ENCODE results near the gene FEN1. TPM values are rescaled to one million over a fixed set of nuclear protein-coding genes. Genes with fewer than 3 reads are reported as not detected.

FEN1 gene
- total RNA-seq, 1 donor from 2014 or later: 13.8 TPM

DNA sequence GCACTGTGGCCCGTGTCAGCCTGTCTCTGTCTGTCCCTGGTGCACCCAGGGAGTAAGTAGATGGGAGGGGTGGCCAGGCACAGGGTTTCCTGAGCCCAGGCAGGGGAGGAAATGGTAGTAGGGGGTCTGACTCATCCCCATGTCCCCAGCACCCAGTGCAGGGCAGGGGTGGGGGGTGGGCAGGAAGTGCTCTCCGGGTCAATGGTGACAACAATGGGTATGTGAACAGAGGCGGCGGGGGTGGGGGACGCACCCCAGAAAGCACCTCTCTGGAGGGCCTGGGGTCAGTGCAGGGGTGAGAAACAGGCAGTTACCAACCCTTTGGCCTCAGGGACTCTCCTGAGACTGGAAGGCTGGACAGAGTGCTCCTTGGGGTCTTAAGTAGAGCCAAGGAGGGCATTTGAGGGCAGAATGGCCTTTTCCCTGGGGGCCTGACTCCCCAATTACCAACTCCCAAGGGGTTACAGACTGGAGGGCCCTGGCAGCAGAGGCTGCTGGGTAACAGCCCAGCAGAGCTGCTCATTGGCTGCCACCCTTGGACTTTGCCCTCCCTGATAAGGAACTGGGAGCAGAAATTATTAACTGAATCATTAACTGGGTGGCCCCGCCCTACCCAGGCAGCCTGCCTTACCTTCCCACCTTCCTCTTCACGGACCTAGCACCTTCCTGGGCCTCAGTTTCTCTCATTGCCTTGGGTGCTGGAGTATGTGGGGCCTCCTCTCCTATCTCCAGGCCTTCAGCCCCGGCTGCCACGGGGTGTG, 36.1 kb upstream of the FEN1 start:
- no peak overlapping the region for H3K4me3 ChIP-seq (ENCODE audit: insufficient read depth, low read depth, low read length)
- FAIRE-seq: no peak
- peaks cover 68% of the 10 kb centered on the region for H3K79me2 ChIP-seq (ENCODE audit: insufficient read depth, low read length)
- H3K36me3 ChIP-seq (ENCODE audit: insufficient read depth, low read length): no peaks in the 10 kb centered on the region
- peak overlapping the region; percentile 31 for H3K4me3 Mint-ChIP-seq (ENCODE audit: unreplicated experiment)
- H3K9me3 ChIP-seq (ENCODE audit: insufficient read depth, low read depth, low read length): no peaks in the 10 kb centered on the region
- H3K36me3 Mint-ChIP-seq (ENCODE audit: low read depth, unreplicated experiment): peaks cover 2% of the 10 kb centered on the region
- peak overlapping the region; percentile 37 for H2AFZ ChIP-seq (ENCODE audit: low read depth, low read length)
- DNase-seq (ENCODE audit: low read depth): peak; percentile 26
- no peaks in the 10 kb centered on the region for H3K27me3 Mint-ChIP-seq (ENCODE audit: low read depth, unreplicated experiment)
- H3K27ac Mint-ChIP-seq (ENCODE audit: unreplicated experiment): peak overlapping the region; percentile 62
- peaks cover 20% of the 10 kb centered on the region for H3K4me1 Mint-ChIP-seq (ENCODE audit: low read depth, unreplicated experiment)
- peak overlapping the region; percentile 68 for H3K4me2 ChIP-seq (ENCODE audit: low read length)
- H3K27me3 ChIP-seq (ENCODE audit: insufficient read depth, low read length): no peaks in the 10 kb centered on the region
- H4K20me1 ChIP-seq (ENCODE audit: insufficient read depth, low read length): peaks cover 4% of the 10 kb centered on the region
- peak overlapping the region; percentile 51 for H3K27ac ChIP-seq (ENCODE audit: low read depth, low read length)
- TF ChIP-seq, protein P1, sequence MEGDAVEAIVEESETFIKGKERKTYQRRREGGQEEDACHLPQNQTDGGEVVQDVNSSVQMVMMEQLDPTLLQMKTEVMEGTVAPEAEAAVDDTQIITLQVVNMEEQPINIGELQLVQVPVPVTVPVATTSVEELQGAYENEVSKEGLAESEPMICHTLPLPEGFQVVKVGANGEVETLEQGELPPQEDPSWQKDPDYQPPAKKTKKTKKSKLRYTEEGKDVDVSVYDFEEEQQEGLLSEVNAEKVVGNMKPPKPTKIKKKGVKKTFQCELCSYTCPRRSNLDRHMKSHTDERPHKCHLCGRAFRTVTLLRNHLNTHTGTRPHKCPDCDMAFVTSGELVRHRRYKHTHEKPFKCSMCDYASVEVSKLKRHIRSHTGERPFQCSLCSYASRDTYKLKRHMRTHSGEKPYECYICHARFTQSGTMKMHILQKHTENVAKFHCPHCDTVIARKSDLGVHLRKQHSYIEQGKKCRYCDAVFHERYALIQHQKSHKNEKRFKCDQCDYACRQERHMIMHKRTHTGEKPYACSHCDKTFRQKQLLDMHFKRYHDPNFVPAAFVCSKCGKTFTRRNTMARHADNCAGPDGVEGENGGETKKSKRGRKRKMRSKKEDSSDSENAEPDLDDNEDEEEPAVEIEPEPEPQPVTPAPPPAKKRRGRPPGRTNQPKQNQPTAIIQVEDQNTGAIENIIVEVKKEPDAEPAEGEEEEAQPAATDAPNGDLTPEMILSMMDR (IDR thresholded peaks at IDR 0.05; ENCODE audit: insufficient read depth, low read depth, low read length): no peak
- no peak for TF ChIP-seq EZH2 (IDR thresholded peaks at IDR 0.05; ENCODE audit: insufficient read depth, low read length)
- H3K4me1 ChIP-seq (ENCODE audit: insufficient read depth, low read length): peaks cover 54% of the 10 kb centered on the region
- H3K9ac ChIP-seq (ENCODE audit: low read length): peak overlapping the region; percentile 60
- H3K9me3 Mint-ChIP-seq (ENCODE audit: unreplicated experiment): no peaks in the 10 kb centered on the region

DNA sequence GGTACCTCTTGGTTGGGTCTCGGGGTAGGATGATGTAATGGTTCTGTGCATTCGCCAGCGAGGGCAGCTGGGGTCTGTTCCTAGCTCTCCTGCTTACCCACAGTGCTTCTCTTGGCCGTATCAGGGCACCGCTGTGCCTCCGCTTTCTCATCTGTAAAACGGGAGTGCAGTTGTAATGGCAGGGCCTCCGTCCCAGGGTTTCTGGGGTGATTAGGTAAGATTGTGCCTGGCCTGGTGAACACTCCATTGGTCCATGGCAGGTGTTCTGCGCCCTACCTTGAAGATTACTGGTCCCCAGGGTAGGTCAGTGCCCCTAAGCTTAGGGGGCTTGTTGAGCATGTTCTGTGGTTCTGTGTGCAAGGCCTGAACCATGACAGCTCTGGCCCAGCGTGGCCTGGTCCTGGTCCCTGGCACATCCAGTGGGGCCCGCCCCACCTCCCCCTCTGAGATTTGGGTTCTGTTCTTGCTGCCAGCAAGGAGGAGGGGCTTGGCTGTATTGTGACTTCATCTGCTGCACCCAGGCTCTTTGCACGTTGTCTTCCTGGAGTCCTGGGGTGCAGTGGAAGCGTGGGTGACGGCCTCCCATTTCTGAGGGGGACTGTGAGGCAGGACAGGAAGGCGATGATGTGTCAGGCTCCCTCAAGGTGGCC, 35.4 kb upstream of the FEN1 start:
- peaks cover 24% of the 10 kb centered on the region for H3K4me1 Mint-ChIP-seq (ENCODE audit: low read depth, unreplicated experiment)
- Histone ChIP-seq H3K79me2 (ENCODE audit: insufficient read depth, low read length) (peaks cover 74% of the 10 kb centered on the region), H3K4me3 (ENCODE audit: insufficient read depth, low read depth, low read length) (no peak overlapping the region), H3K4me2 (ENCODE audit: low read length) (peak overlapping the region; percentile 68), H3K36me3 (ENCODE audit: insufficient read depth, low read length) (no peaks in the 10 kb centered on the region), H4K20me1 (ENCODE audit: insufficient read depth, low read length) (peaks cover 10% of the 10 kb centered on the region), H2AFZ (ENCODE audit: low read depth, low read length) (no peak overlapping the region), H3K27me3 (ENCODE audit: insufficient read depth, low read length) (no peaks in the 10 kb centered on the region), H3K4me1 (ENCODE audit: insufficient read depth, low read length) (peaks cover 54% of the 10 kb centered on the region), H3K9me3 (ENCODE audit: insufficient read depth, low read depth, low read length) (no peaks in the 10 kb centered on the region), H3K9ac (ENCODE audit: low read length) (no peak overlapping the region), H3K27ac (ENCODE audit: low read depth, low read length) (no peak overlapping the region)
- no peaks in the 10 kb centered on the region for H3K9me3 Mint-ChIP-seq (ENCODE audit: unreplicated experiment)
- no peak for FAIRE-seq
- H3K27me3 Mint-ChIP-seq (ENCODE audit: low read depth, unreplicated experiment): no peaks in the 10 kb centered on the region
- TF ChIP-seq, protein P1 (IDR thresholded peaks at IDR 0.05; ENCODE audit: insufficient read depth, low read depth, low read length): no peak
- peak overlapping the region; percentile 31 for H3K4me3 Mint-ChIP-seq (ENCODE audit: unreplicated experiment)
- H3K36me3 Mint-ChIP-seq (ENCODE audit: low read depth, unreplicated experiment): peaks cover 4% of the 10 kb centered on the region
- no peak for DNase-seq (ENCODE audit: low read depth)
- no peak overlapping the region for H3K27ac Mint-ChIP-seq (ENCODE audit: unreplicated experiment)

DNA sequence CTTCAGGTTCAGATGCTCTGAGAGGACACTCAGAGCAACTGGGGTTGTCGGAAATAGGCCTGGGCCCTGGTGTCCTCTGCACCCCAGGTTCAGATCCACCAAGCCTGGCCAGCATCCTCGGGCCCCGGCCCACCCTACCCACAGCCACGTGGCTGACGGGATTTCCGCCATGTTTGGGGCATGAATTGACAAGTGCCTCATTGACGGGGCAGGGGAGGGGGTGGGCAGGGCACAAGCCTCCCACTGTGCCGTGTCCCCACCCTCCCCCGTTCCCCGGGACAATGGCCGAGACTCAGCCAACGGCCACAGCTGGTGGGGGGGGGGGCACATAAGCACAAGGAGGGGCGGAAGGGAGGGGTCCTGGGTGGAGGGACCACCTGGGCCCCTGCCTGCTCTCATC, 31.8 kb upstream of the FEN1 start:
- DNase-seq (ENCODE audit: low read depth) (no peak), FAIRE-seq (no peak)
- H3K27ac Mint-ChIP-seq (ENCODE audit: unreplicated experiment): no peak overlapping the region
- Histone ChIP-seq H3K4me1 (ENCODE audit: insufficient read depth, low read length) (peaks cover 35% of the 10 kb centered on the region), H3K4me2 (ENCODE audit: low read length) (no peak overlapping the region), H3K36me3 (ENCODE audit: insufficient read depth, low read length) (no peaks in the 10 kb centered on the region), H3K4me3 (ENCODE audit: insufficient read depth, low read depth, low read length) (no peak overlapping the region), H4K20me1 (ENCODE audit: insufficient read depth, low read length) (peaks cover 14% of the 10 kb centered on the region), H3K79me2 (ENCODE audit: insufficient read depth, low read length) (peaks cover 58% of the 10 kb centered on the region), H3K9me3 (ENCODE audit: insufficient read depth, low read depth, low read length) (no peaks in the 10 kb centered on the region), H3K9ac (ENCODE audit: low read length) (no peak overlapping the region), H3K27me3 (ENCODE audit: insufficient read depth, low read length) (no peaks in the 10 kb centered on the region), H2AFZ (ENCODE audit: low read depth, low read length) (no peak overlapping the region), H3K27ac (ENCODE audit: low read depth, low read length) (no peak overlapping the region)
- H3K4me3 Mint-ChIP-seq (ENCODE audit: unreplicated experiment): no peak overlapping the region
- H3K4me1 Mint-ChIP-seq (ENCODE audit: low read depth, unreplicated experiment): peaks cover 28% of the 10 kb centered on the region
- no peaks in the 10 kb centered on the region for H3K9me3 Mint-ChIP-seq (ENCODE audit: unreplicated experiment)
- no peak for TF ChIP-seq EZH2 (IDR thresholded peaks at IDR 0.05; ENCODE audit: insufficient read depth, low read length)
- TF ChIP-seq, protein P1 (IDR thresholded peaks at IDR 0.05; ENCODE audit: insufficient read depth, low read depth, low read length): no peak
- H3K27me3 Mint-ChIP-seq (ENCODE audit: low read depth, unreplicated experiment): no peaks in the 10 kb centered on the region
- peaks cover 4% of the 10 kb centered on the region for H3K36me3 Mint-ChIP-seq (ENCODE audit: low read depth, unreplicated experiment)
